Esophagus squamous epithelium (tissue), 4 donors: Measurements from ENCODE around the gene ELL2.

Experiments
- CTCF ChIP-seq, 6 experiments: fragments of 450-650 bp in 4 of 6; fragments of 200-600 bp in 2 of 6; sonication (generic) in 2 of 6; IDR thresholded peaks; one replicate each; pipeline ENCODE4 v1.5.1; 2016 to 2019; ENCODE audit warnings: antibody characterized with exemption in 6 of 6, mild to moderate bottlenecking in 4 of 6, moderate library complexity in 4 of 6
- POLR2A ChIP-seq, 4 donors: fragments of 450-650 bp; IDR thresholded peaks; one replicate each; pipeline ENCODE4 v1.6.1; 2017; ENCODE audit warnings: antibody characterized with exemption in 4 of 4, mild to moderate bottlenecking in 4 of 4, moderate library complexity in 3 of 4

- no peak for TF ChIP-seq CTCF (IDR thresholded peaks at IDR 0.05)
- no peak for TF ChIP-seq POLR2A (IDR thresholded peaks at IDR 0.05)
Measured at GRCh38 chr5:95848701-95849100, 113.0 kb downstream of the ELL2 start.
